ENCODE data around the gene LRRC40.
"Not testable (repeated sequence)": the region's sequence is repeated elsewhere in the genome, so short reads cannot be mapped to it uniquely, and the experiment has no call there.

Gene LRRC40

DNA sequence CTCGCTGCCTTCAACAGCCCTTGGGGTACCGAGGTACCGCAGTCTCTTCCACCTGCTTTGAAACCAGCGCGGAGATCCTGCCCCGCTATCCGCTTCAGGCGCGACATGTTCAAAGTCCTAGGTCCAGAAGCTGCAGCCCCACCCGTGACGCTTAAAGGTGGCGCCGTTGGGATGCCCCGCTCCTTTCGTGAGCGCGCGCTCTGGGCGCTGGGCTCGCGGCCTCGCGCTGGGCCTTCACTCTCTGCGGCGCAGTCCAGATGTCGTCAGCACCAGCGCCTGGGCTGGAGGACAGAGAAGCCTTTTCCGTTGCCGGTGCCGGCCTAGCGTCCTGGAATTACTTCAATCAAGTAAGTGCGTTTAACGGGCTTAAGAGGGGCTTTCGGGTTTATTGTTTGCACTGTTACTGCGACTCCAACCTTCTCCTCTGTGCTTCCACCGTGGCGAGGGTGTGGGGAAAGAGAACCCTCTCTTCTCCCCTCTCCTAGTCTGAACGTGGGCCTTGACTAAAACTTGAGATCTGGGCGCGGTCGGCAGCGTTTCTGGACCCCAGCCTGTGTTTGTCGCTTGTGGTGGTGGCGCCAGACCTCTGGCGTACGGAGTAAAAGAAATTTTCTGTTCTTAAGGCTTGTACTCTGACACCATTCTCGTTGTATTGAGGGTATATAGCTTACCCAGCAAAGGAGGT, at the start of gene LRRC40:
LRRC40 (minus strand) TSS at position 146 of the 685 bp plus-strand sequence; CDS start at position 107, 39 bp downstream.
- DNase-seq: peak; percentile 86

DNA sequence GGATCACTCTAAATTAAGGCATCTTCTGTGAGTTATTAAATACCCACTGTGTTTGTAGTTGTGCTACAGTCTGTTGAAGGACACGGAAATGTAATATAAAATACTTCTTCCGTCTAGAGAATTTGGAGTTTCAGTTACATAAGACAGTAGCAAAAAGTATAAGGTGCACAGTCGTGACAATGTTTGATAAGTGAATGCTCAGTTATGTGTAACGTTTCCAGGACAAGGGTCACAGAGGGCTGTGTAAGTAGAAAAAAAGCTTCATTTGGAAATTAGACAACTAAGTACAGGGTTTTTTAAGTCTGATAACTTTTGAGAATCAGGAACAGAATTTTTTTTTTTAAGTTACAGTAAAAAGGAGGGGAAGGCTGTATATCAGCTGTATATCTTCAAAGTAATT, 43.4 kb upstream of the LRRC40 start:
- no peak for DNase-seq

DNA sequence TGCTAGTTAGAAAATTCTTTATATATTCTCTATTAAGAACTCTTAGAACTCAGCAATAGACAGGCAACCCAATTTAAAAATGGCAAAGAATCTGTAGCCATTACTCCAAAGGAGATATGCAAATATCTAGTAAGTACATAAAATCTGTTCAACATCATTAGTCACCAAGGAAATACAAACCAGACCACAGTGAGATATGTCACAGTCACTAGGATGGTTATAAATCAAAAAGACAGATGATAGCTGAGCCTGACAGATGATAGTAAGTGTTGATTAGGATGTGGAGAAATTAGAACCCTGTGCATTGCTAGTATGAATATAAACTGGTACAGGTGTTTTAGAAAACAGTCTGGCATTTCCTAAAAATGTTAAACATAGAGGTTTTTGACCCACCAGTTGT, 42.4 kb upstream of the LRRC40 start:
- DNase-seq: no peak

DNA sequence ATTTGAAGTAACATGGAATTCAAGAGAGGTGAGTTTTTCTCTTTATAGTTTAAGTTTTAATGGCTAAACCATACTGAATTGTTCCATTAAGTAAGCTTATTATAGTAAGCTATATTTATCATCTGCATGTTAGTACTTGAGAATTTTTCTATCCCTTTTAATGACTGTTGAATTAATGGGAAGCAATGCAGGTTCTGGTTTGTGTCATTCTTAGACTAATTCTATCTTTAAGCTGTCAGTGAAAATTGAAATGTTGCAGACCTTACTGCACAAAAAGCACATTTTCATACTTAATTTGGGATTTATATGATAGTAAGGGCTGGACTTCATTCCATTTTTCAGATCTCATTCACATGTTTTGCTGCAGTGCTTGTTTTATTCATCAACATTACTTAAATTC, 41.7 kb upstream of the LRRC40 start:
- no peak for DNase-seq

DNA sequence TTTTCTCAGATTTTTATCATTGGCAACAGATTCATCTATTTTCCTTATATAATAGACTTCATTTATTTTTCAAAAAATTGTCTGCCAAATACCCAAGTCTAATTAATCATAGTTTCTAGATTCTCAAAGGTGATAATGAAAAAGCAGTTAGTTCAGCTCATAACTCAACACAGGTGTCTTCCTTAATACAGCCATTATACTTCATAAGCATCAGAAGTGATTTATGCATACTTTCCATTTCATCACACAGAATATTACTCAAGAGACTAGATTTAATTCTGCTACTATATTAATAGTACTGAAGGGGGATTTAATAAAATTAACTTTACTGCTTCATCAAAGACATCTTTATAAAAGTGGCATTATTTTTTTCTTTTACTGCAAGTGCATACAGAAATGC, 34.6 kb upstream of the LRRC40 start:
- DNase-seq: no peak

DNA sequence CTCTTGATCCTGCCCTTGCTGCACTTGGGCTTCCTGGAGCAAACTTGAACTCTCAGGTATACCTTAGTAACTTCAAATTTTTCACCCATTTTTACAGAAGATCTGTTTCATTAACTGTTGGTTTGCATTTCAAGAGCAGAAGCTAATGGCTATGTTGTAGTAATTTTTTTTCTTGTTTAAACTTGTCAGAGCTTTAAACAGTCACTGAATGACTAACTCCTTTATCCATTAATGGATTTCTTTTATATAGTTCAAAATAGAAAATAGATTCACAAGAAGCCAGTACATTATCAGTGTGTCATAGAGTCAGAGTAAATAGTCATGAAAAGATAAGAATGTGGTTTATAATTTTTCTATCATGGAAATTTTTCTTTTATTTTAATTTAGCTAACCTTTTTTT, 29.4 kb upstream of the LRRC40 start:
- DNase-seq: no peak

DNA sequence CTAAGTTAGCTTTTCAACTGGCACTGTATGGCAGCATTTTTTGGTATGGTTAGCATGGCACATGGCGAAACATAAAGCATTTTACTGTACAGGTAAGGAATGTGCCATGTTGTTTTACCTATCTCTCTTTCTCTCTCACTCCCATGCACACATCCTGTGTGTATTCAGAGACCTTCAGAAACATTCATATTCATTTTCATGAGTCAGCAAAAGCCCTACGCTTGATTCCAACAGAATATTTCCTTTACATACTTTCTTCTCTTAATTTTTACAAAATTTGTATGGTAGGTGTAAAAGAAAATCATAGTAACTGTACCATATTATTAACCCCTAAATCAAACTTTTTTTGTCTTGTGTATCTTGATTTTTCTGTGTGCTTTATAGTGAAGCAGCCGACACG, 26.1 kb upstream of the LRRC40 start:
- no peak for DNase-seq

DNA sequence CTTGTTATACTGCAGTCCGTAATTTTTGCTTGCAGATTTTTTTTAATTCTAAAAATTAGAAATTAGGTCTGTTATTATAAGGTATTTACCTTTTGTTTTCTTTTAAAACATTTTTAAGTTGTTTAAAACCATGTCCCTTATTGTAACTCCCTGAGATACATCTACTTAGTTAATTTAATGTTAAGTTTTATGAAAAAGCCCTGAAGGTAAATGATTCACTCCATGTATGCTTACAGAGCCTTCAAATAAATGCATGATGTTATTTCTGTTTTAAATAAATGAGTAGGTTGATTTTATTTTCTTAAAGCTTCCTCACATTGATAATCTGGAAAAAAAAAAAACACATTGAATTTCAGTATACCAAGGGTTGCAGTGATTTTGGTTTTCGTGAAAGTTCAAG, 23.3 kb upstream of the LRRC40 start:
- DNase-seq: no peak

DNA sequence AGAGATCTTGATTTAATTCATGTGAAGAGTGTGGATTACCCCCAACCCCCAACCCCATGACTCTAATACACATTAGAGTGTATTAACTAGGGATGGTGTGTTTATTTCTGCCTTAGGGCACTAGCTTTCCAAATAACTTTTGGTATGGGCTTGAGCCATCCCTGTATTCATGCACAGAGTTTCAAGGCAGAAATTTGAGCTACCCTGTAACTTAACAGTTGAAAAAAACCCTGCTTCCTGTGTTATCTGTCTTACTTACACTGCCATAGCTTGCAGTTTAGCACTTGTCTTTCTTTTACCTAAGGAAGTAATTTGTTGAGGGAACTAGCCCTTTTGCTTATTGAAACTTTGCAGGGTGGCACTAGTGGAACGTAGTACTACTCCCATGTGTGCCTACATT, 22.1 kb upstream of the LRRC40 start:
- DNase-seq: no peak

DNA sequence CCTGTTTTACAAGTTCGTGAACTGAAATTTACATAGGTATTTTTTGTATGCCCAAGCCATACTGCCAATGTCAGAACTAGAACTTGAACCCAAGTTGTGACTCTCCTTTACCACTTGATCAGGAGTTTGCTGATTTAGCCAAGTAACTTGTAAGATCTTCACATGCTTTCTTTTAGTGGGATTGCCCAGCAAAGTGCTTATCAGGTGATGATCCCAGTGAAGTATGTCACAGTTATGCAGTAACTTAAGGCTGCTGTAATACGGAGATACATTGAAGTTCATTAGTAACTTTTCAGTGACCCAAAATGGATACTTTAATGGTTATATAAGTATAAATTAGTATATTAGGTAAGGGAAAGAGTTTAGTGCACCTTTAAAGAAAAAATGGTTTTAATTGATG, 19.6 kb upstream of the LRRC40 start:
- DNase-seq: no peak

DNA sequence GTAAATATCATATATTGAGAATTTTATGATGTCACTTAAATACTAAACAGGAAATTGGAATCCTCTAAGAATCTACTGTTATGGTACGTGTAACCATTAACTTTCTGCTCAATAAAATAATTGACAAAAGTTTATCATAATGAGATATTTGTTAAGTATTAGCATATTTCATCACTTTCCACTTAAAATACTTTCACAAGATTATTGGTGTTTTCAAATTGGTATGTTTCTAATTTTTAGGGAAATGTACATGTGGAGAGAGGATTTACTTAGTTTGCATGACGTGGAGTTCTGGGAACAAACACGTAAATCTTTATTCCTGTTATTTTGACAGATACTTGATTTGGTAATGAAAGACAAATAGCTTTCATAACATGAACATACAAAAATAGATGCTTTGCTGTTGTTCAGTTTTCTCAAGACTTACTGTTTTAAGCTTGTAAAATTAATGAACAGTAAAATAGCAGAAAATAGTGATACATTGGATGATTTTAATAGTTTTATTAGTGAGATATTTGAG, 17.4 kb upstream of the LRRC40 start:
- DNase-seq: no peak

DNA sequence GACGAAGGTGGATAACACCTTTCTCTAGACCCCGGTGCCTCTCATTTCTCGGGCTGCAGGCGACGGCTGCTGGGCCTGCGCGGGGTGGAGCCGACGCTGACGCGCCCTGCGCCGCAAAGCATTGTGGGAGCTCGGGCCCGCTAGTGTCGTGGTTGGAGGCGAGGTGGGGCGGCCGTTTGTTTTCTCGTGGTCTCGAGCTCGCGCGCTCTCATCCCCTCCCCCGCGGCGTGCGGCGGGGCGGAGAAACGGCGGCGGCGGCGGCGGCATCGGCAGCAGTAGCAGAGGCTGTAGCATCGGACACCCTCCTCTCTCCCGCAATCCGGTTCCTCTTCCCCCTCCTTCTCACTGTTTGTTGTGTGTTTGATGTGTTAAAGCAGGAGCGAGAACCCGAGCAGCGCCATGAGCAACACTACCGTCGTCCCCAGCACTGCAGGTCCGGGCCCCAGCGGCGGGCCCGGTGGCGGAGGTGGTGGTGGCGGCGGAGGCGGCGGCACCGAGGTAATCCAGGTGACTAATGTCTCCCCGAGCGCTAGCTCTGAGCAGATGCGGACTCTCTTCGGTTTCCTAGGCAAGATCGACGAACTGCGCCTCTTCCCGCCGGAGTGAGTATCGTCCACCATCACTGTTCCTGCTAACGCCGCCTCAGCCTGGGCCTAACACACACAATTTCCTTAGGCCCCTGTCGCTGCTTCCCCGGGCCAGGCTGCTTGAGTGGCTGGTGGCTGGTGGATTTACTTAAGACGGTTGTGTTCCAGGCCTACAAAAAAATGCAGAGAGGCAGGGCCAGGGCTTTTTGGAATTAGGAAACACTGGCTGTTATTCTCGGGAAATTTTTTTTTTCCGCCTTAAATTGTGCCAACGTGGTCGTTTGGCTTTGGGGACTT, 16.1 kb upstream of the LRRC40 start, which contains the start of gene SRSF11:
SRSF11 (plus strand) TSS at position 143 of the 884 bp plus-strand sequence; CDS start at position 400, 257 bp downstream.
- DNase-seq: peak; percentile 94

DNA sequence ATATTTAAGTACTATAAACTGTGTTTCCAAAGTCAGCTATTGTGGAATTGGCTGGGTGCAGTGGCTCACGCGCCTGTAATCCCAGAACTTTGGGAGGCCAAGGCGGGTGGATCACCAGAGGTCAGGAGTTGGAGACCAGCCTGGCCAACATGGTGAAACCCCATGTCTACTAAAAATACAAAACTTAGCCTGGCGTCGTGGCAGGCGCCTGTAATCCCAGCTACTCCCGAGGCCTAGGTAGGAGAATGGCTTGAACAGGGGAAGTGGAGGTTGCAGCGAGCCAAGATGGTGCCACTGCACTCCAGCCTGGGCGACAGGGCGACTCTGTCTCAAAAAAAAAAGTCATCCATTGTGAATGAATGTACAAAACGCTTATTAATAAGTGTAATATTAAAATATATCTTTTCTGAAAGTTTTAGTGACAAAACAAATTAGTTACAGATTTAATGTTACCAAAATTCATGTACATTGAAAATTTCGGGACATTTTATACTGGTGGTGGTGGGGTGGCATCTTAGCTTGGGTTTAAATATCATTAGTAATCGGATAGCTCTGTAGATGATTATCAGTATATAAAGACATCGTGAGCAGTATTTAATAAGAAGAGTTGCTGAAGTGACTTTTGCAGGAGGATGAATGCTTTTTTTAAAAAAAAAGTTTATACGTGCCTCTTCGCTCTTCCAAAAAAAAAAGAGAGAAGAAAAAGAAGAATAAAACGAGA, 15.3 kb upstream of the LRRC40 start:
- DNase-seq: no peak

DNA sequence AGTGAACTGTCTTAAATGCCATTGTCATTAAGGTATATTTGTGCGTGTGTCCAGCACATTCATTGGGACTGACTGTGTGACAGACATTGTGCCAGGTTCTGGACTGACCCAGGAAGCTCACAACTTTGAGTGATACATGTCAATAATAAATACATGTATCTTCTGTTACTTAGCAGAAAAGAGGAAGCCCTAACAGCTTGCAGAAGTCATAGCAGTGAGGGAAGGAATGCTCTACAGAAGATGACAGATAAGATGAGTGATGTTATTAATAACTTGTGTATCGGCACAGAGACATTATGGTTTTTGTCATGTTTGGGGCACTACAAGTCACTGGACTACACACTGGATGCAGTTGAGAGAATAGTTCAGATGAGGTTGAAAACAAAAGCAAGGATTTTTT, 14.6 kb upstream of the LRRC40 start:
- no peak for DNase-seq

DNA sequence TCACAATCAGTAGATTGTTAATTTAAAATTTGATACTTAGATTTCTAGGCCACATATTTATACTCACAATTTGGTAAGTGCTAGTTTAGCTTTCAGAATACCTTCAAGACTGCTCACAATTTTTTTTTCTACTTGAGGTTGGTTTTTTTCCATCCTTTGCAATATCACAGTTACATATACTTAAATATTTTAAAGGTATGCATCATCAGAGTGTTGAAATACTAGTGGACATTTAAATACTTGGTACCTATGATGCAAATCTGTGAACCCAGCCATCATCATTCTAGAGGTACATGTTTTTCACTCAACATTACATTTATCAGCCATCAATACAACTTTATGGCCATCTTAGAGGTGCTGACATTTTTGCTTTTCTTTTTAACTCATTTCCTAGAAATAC, 6.2 kb upstream of the LRRC40 start:
- no peak for DNase-seq

DNA sequence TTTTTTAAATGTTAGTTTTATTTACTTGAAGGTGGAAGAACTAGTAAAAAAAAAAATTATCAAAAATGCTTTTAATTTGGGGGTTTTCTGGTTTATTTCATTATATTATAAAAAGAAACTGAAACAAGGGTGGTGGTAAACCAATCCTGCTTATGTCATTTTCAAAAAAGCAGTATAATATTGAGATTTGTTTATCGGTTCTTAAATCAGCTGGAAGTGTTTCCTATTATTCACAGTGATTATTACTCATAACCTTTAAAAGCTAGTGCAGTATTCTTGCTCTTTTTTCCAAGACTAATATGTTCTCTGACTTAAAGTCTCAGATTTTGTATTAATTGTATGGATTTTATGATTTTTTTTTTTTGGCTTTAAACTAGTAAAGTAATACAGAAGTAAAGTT, 5.4 kb upstream of the LRRC40 start:
- DNase-seq: no peak

DNA sequence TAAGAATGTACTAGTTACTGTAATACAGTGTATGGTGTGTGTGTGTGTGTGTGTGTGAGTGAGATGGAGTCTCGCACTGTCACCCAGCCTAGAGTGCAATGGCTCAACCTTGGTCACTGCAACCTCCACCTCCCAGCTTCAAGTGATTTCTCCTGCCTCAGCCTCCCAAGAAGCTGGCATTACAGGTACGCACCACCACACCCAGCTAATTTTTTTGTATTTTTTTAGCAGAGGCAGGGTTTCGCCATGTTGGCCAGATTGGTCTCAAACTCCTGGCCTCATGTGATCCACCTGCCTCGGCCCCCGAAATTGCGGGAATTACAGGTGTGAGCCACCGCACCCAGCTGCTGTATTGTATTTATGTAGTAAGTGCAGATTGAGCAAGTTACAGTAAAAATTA, 2.9 kb upstream of the LRRC40 start:
- DNase-seq: no peak

DNA sequence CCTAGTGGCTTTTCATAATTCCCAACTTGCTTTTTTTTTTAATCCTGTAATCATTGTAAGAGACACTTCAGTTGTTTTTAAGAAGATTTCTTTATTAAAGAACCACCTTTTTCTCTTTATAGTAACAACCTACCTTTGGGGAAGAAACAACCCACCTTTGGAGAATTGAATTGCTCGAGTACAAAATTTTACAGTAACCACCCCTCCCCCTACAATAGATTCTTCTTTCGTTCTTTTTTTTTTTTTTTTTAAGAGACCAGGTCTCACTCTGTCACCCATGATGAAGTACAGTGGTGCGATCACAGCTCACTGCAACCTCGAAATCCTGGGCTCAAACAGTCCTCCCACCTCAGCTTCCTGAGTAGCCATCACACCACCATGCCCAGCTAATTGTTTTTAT, 2.1 kb upstream of the LRRC40 start:
- no peak for DNase-seq

DNA sequence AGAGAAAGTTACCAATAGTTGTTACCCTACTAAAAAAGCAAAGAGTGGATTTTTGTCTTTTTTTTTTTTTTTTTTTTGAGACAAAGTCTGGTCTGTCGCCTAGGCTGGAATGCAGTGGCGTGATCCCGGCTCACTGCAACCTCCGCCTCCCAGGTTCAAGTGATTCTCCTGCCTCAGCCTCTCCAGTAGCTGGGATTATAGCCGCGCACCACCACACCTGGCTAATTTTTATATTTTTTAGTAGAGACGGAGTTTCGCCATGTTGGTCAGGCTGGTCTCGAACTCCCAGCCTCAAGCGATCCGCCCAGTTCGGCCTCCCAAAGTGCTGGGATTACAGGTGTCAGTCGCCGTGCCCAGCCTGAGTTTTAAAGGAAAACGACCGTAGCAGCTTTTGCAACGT, 1.5 kb upstream of the LRRC40 start:
- DNase-seq: not testable (repeated sequence)

DNA sequence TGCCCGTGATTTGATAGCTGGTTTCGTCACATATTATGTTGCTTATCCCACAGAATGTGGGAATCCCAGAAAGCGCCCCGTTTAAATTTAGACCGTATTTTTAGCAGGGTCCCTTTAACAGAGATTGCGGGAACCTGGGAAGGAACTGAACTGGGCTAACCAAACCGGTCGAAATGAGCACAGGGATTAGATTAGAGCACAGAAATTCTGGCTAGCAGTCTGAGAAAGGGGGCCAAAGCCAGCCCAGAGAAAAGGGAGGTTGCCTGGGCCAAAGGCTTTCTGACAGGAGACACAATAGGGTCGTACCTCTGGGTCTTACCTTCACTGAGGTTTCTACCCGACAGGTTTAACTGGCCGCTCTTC, 327 bp downstream of the LRRC40 start:
- no peak for DNase-seq

DNA sequence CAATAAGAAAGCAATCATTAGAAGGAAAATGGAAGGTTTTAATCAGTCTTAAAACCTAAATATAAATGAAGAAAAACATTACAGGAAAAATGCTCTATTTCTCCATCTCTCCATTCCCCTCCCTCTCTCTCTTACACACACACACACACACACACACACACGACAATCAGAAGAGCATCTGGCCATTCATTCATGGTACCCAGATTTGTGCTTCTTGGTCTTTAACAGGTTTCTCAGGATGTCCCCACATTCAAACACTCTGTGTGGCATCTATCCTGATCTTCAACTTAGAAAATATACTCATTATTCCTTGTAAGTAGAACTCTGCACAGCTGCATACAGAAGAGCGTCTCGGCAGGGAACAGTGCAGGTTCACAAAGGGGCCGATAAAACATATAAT, 779 bp downstream of the LRRC40 start:
- no peak for DNase-seq

DNA sequence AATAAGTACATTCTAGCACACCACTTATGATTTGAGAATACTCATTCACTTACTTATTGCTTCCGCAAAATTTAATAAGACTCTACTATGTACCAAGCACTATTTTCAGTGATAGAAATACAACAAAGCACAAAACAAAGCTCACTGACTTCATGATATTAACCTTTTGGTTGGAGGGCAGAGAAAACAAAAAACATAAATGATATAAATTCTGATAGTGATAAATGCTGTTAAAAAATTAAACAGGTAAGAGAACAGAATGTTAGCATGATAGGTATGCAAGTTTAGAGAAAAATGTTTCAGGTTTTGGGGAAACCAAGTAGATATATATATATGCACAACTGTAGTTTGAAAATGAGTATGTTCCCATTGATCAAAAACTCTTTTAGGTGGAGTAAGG, 1.2 kb downstream of the LRRC40 start:
- no peak for DNase-seq

DNA sequence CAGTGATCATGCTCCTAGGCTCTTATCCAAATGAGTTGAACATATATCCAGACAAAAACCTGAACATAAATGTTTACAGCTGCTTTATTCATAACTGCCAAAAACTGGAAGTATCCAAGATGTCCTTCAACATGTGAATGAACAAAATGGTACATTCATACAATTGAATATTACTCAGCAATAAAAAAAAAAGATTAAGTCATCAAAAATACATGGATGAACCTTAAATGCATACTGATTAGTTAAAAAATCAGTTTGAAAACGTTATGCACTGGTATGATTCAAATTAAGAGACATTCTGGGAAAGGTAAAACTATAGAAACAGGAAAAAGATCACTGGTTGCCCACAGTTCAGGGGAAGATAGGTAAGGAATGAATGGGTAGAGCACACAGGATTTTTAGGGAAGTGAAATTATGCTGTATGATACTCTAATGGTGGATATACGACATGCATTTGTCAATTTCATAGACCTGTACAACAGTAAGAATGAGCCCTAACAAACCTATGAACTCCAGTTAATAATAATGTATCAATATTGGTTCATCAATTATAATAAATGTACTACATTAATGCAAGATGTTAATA, 3.1 kb downstream of the LRRC40 start:
- no peak for DNase-seq
